ENCODE measurements around the gene GFOD1.

The GFOD1 gene

GRCh38 chr6:13487122-13488014, at the start of gene GFOD1:
Gene GFOD1 (minus strand): TSS chr6:13487600. CDS start chr6:13486890, 710 bp downstream.
- peak; percentile 53 to 95 (median 84) for DNase-seq

- DNase-seq: no peak
Observed at GRCh38 chr6:13536796-13537526, 49.6 kb upstream of the GFOD1 start.

GRCh38 chr6:13535306-13535705, 47.9 kb upstream of the GFOD1 start:
- DNase-seq: peak in 1 of 14 donors; percentile 64

GRCh38 chr6:13534536-13534935, 47.1 kb upstream of the GFOD1 start:
- DNase-seq: no peak

GRCh38 chr6:13531956-13532355, 44.6 kb upstream of the GFOD1 start:
- DNase-seq: no peak

- DNase-seq: no peak
Observed at GRCh38 chr6:13528777-13529343, 41.5 kb upstream of the GFOD1 start.

GRCh38 chr6:13528232-13528631, 40.8 kb upstream of the GFOD1 start:
- DNase-seq: no peak

- DNase-seq: no peak
Observed at GRCh38 chr6:13527671-13528056, 40.3 kb upstream of the GFOD1 start.

- peak in 2 of 14 donors; percentile 59 to 96 for DNase-seq
Observed at GRCh38 chr6:13526727-13527670, 39.6 kb upstream of the GFOD1 start.

- DNase-seq: no peak
Observed at GRCh38 chr6:13526357-13526726, 38.9 kb upstream of the GFOD1 start.

- DNase-seq: peak in 1 of 14 donors; percentile 32
Observed at GRCh38 chr6:13524801-13525508, 37.6 kb upstream of the GFOD1 start.

GRCh38 chr6:13523826-13524622, 36.6 kb upstream of the GFOD1 start:
- peak in 1 of 14 donors; percentile 54 for DNase-seq

GRCh38 chr6:13522656-13523055, 35.3 kb upstream of the GFOD1 start:
- no peak for DNase-seq

GRCh38 chr6:13519839-13520238, 32.4 kb upstream of the GFOD1 start:
- no peak for DNase-seq

GRCh38 chr6:13517116-13517515, 29.7 kb upstream of the GFOD1 start:
- DNase-seq: no peak

GRCh38 chr6:13515912-13516311, 28.5 kb upstream of the GFOD1 start:
- DNase-seq: no peak

- no peak for DNase-seq
Observed at GRCh38 chr6:13513626-13514502, 26.5 kb upstream of the GFOD1 start.

- no peak for DNase-seq
Observed at GRCh38 chr6:13512900-13513299, 25.5 kb upstream of the GFOD1 start.

GRCh38 chr6:13511913-13512717, 24.7 kb upstream of the GFOD1 start:
- DNase-seq: no peak
